Fibroblast of lung (primary cell): Measurements from ENCODE around the gene LILRA5. TPM values are rescaled to one million over a fixed set of nuclear protein-coding genes. Genes with fewer than 3 reads are reported as not detected.

Source experiments
- DNase-seq, 2 donors: peaks; one replicate each; pipeline versions ENCODE4 v3.0.0 to v3.0.0-alpha.2; 2010; ENCODE audit warnings: low read depth in 2 of 2
- H2AFZ ChIP-seq: 2 replicates; pipeline ENCODE4 v1.5.1; 2012; ENCODE audit warnings: low read length, control low read depth, inconsistent platforms
- H3K27ac ChIP-seq: 2 replicates; pipeline ENCODE4 v1.5.1; 2011; ENCODE audit warnings: low read length, control low read depth; ENCODE audit not compliant: insufficient read depth
- H3K27me3 ChIP-seq: 2 replicates; pipeline ENCODE4 v1.5.1; 2011; ENCODE audit warnings: mild to moderate bottlenecking, low read length; ENCODE audit not compliant: control insufficient read depth, insufficient read depth
- H3K36me3 ChIP-seq: 2 replicates; pipeline ENCODE4 v1.5.1; 2011; ENCODE audit warnings: low read length; ENCODE audit not compliant: control insufficient read depth, insufficient read depth
- H3K4me1 ChIP-seq: 2 replicates; pipeline ENCODE4 v1.5.1; 2011; ENCODE audit warnings: low read length; ENCODE audit not compliant: control insufficient read depth, insufficient read depth; ENCODE audit errors: extremely low read depth
- H3K4me2 ChIP-seq: 2 replicates; pipeline ENCODE4 v1.5.1; 2011; ENCODE audit warnings: low read length, control low read depth; ENCODE audit not compliant: insufficient read depth; ENCODE audit errors: extremely low read depth
- H3K4me3 ChIP-seq, 4 experiments: fragments of 200-600 bp in 1 of 4; sonication (generic) in 1 of 4; replicated peaks in 1 of 4; 2 replicates each; pipeline ENCODE4 v1.5.1; 2011 to 2016; ENCODE audit warnings: low read length in 4 of 4, low read depth in 3 of 4, mild to moderate bottlenecking in 3 of 4, control low read depth in 2 of 4, inconsistent platforms in 1 of 4, mixed read lengths in 1 of 4; ENCODE audit not compliant: insufficient read depth in 1 of 4; ENCODE audit errors: control extremely low read depth in 1 of 4
- H3K79me2 ChIP-seq: 2 replicates; pipeline ENCODE4 v1.5.1; 2012; ENCODE audit warnings: mild to moderate bottlenecking, low read length, inconsistent platforms; ENCODE audit not compliant: control insufficient read depth, insufficient read depth
- H3K9ac ChIP-seq: 2 replicates; pipeline ENCODE4 v1.5.1; 2011; ENCODE audit warnings: mild to moderate bottlenecking, low read length, control low read depth; ENCODE audit not compliant: insufficient read depth
- H3K9me3 ChIP-seq: 2 replicates; pipeline ENCODE4 v1.5.1; 2012; ENCODE audit warnings: low read depth, low read length; ENCODE audit not compliant: control insufficient read depth, insufficient read depth
- H4K20me1 ChIP-seq: 2 replicates; pipeline ENCODE4 v1.5.1; 2011; ENCODE audit warnings: low read length; ENCODE audit not compliant: control insufficient read depth, insufficient read depth; ENCODE audit errors: extremely low read depth
- CTCF ChIP-seq, 2 donors: IDR thresholded peaks in 1 of 2; conservative IDR thresholded peaks in 1 of 2; 1 replicate in 1 of 2; 2 replicates in 1 of 2; pipeline ENCODE4 v1.5.1; 2011 to 2012; ENCODE audit warnings: low read length in 2 of 2, control low read depth in 1 of 2, inconsistent platforms in 1 of 2, low read depth in 1 of 2, mild to moderate bottlenecking in 1 of 2
- EZH2 ChIP-seq: IDR thresholded peaks from 2 replicates; pipeline ENCODE4 v1.5.1; 2012; ENCODE audit warnings: low read length, control low read depth, mild to moderate bottlenecking; ENCODE audit errors: missing control alignments
- polyA plus RNA-seq, 2 donors: library from polyadenylated mRNA; depleted of rRNA in 1 of 2; stranded (reverse) in 1 of 2; unstranded in 1 of 2; fragments of >200 nt; gene quantifications; 2 replicates each; pipeline ENCODE4 v1.2.1, GENCODE V29; 2011 to 2012; ENCODE audit warnings: missing spikeins in 1 of 2
- total RNA-seq: library from RNA; depleted of rRNA; stranded (reverse); fragments of >200 nt; gene quantifications from 2 replicates; pipeline ENCODE4 v1.2.1, GENCODE V29; 2014

The LILRA5 gene
- total and polyA plus RNA-seq, 2 donors (not counting 1 experiment from before 2014, with no cell fraction given), result not detected

- no peak for TF ChIP-seq EZH2
- TF ChIP-seq CTCF (conservative IDR thresholded peaks at IDR 0.05 in 1 of 2, IDR thresholded peaks at IDR 0.05 in 1 of 2; ENCODE audit: low read depth in 1 of 2, low read length in 2 of 2), result no peak
- no peak overlapping the region for H2AFZ ChIP-seq
- H3K27me3 ChIP-seq, result no peaks in the 10 kb centered on the region
- no peaks in the 10 kb centered on the region for H3K9me3 ChIP-seq
- H3K27ac ChIP-seq, result no peak overlapping the region
- H3K36me3 ChIP-seq, result no peaks in the 10 kb centered on the region
- no peaks in the 10 kb centered on the region for H3K79me2 ChIP-seq
- H3K4me3 ChIP-seq, result no peak overlapping the region
- DNase-seq, result no peak
- H4K20me1 ChIP-seq, result no peaks in the 10 kb centered on the region
- H3K4me1 ChIP-seq, result no peaks in the 10 kb centered on the region
- no peak overlapping the region for H3K4me2 ChIP-seq
- H3K9ac ChIP-seq, result no peak overlapping the region
Measured at GRCh38 chr19:54317108-54317964, 4.4 kb upstream of the LILRA5 start.

GRCh38 chr19:54316746-54317107 lies 3.8 kb upstream of the LILRA5 start:
- Histone ChIP-seq H3K9ac (no peak overlapping the region), H3K27ac (no peak overlapping the region), H3K4me1 (no peaks in the 10 kb centered on the region), H3K36me3 (no peaks in the 10 kb centered on the region), H2AFZ (no peak overlapping the region), H4K20me1 (no peaks in the 10 kb centered on the region), H3K4me2 (no peak overlapping the region), H3K27me3 (no peaks in the 10 kb centered on the region), H3K79me2 (no peaks in the 10 kb centered on the region), H3K4me3 (no peak overlapping the region), H3K9me3 (no peaks in the 10 kb centered on the region)
- no peak for DNase-seq
- TF ChIP-seq CTCF (conservative IDR thresholded peaks at IDR 0.05 in 1 of 2, IDR thresholded peaks at IDR 0.05 in 1 of 2; ENCODE audit: low read depth in 1 of 2, low read length in 2 of 2), result no peak
- no peak for TF ChIP-seq EZH2

- no peak overlapping the region for H3K27ac ChIP-seq
- no peak for TF ChIP-seq CTCF (conservative IDR thresholded peaks at IDR 0.05 in 1 of 2, IDR thresholded peaks at IDR 0.05 in 1 of 2; ENCODE audit: low read depth in 1 of 2, low read length in 2 of 2)
- TF ChIP-seq EZH2, result no peak
- H2AFZ ChIP-seq, result no peak overlapping the region
- no peak for DNase-seq
- no peaks in the 10 kb centered on the region for H4K20me1 ChIP-seq
- H3K27me3 ChIP-seq, result no peaks in the 10 kb centered on the region
- H3K4me3 ChIP-seq, result no peak overlapping the region
- no peaks in the 10 kb centered on the region for H3K4me1 ChIP-seq
- H3K4me2 ChIP-seq, result no peak overlapping the region
- no peak overlapping the region for H3K9ac ChIP-seq
- no peaks in the 10 kb centered on the region for H3K36me3 ChIP-seq
- H3K9me3 ChIP-seq, result no peaks in the 10 kb centered on the region
- no peaks in the 10 kb centered on the region for H3K79me2 ChIP-seq
Measured at GRCh38 chr19:54315956-54316355, 3.0 kb upstream of the LILRA5 start.
